Ishikawa (cell line): ENCODE measurements around the gene NXF3.

Experiments used
- CEBPB ChIP-seq: IDR thresholded peaks from 2 replicates; pipeline ENCODE4 v1.6.1; 2012
- CREB1 ChIP-seq: IDR thresholded peaks from 2 replicates; pipeline ENCODE4 v1.6.1; 2012; ENCODE audit warnings: low read depth
- EGR1 ChIP-seq: IDR thresholded peaks from 2 replicates; pipeline ENCODE4 v1.6.1; 2012
- EP300 ChIP-seq: IDR thresholded peaks from 2 replicates; pipeline ENCODE4 v1.6.1; 2012; ENCODE audit warnings: borderline replicate concordance
- FOXM1 ChIP-seq: IDR thresholded peaks from 2 replicates; pipeline ENCODE4 v1.6.1; 2012; ENCODE audit warnings: low read depth, borderline replicate concordance
- RAD21 ChIP-seq: IDR thresholded peaks from 2 replicates; pipeline ENCODE4 v1.6.1; 2012; ENCODE audit warnings: low read depth
- TAF1 ChIP-seq: IDR thresholded peaks from 2 replicates; pipeline ENCODE4 v1.6.1; 2012; ENCODE audit warnings: low read depth, mild to moderate bottlenecking
- TCF12 ChIP-seq: IDR thresholded peaks from 2 replicates; pipeline ENCODE4 v1.6.1; 2012; ENCODE audit warnings: low read depth
- TEAD4 ChIP-seq: IDR thresholded peaks from 2 replicates; pipeline ENCODE4 v1.6.1; 2012
- YY1 ChIP-seq: IDR thresholded peaks from 2 replicates; pipeline ENCODE4 v1.6.1; 2012; ENCODE audit warnings: low read depth
- ZBTB7A ChIP-seq: IDR thresholded peaks from 2 replicates; pipeline ENCODE4 v1.6.1; 2012; ENCODE audit warnings: low read depth
- TF ChIP-seq, protein P1 (sequence below): IDR thresholded peaks from 2 replicates; pipeline ENCODE4 v1.6.1; 2012
- TF ChIP-seq, protein P2 (sequence below): IDR thresholded peaks from 2 replicates; pipeline ENCODE4 v1.6.1; 2012; ENCODE audit warnings: low read depth, mild to moderate bottlenecking
- TF ChIP-seq, protein P3 (sequence below): IDR thresholded peaks from 2 replicates; pipeline ENCODE4 v1.6.1; 2012

DNA sequence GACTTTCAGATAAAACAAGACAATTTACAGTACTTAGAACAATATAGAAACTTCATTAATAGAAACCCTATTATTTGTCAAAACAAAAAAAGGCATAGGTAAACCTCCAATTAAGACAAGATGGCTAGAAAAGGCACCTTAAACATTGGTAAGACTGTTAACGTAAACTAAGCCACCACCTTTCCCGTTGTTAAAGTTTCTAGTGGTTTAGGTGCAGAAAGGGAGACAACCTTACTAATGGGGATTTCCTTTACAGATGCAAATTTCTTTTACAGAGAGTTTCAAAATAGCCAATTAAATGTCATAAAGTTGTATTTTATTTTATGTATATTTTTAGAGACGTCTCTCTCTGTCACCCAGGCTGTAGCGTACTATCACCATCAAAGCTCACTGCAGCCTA, 7.5 kb upstream of the NXF3 start:
- TF ChIP-seq EP300 (no peak), TCF12 (no peak), TEAD4 (no peak), RAD21 (no peak), TAF1 (no peak), ZBTB7A (no peak), YY1 (no peak), FOXM1 (no peak), EGR1 (no peak), CEBPB (no peak), CREB1 (no peak)
- TF ChIP-seq, protein P1, sequence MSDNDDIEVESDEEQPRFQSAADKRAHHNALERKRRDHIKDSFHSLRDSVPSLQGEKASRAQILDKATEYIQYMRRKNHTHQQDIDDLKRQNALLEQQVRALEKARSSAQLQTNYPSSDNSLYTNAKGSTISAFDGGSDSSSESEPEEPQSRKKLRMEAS: no peak
- TF ChIP-seq, protein P2, sequence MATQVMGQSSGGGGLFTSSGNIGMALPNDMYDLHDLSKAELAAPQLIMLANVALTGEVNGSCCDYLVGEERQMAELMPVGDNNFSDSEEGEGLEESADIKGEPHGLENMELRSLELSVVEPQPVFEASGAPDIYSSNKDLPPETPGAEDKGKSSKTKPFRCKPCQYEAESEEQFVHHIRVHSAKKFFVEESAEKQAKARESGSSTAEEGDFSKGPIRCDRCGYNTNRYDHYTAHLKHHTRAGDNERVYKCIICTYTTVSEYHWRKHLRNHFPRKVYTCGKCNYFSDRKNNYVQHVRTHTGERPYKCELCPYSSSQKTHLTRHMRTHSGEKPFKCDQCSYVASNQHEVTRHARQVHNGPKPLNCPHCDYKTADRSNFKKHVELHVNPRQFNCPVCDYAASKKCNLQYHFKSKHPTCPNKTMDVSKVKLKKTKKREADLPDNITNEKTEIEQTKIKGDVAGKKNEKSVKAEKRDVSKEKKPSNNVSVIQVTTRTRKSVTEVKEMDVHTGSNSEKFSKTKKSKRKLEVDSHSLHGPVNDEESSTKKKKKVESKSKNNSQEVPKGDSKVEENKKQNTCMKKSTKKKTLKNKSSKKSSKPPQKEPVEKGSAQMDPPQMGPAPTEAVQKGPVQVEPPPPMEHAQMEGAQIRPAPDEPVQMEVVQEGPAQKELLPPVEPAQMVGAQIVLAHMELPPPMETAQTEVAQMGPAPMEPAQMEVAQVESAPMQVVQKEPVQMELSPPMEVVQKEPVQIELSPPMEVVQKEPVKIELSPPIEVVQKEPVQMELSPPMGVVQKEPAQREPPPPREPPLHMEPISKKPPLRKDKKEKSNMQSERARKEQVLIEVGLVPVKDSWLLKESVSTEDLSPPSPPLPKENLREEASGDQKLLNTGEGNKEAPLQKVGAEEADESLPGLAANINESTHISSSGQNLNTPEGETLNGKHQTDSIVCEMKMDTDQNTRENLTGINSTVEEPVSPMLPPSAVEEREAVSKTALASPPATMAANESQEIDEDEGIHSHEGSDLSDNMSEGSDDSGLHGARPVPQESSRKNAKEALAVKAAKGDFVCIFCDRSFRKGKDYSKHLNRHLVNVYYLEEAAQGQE: no peak
- TF ChIP-seq, protein P3, sequence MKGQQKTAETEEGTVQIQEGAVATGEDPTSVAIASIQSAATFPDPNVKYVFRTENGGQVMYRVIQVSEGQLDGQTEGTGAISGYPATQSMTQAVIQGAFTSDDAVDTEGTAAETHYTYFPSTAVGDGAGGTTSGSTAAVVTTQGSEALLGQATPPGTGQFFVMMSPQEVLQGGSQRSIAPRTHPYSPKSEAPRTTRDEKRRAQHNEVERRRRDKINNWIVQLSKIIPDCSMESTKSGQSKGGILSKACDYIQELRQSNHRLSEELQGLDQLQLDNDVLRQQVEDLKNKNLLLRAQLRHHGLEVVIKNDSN: no peak
